H1 (cell line): ENCODE measurements around the gene ZNF423. TPM values are rescaled to one million over a fixed set of nuclear protein-coding genes. Genes with fewer than 3 reads are reported as not detected.

Experiments used
- CTCF ChIA-PET: fragments of 300-600 bp; sonication (Branson Sonifier 250); formaldehyde crosslinking; loops from one replicate; lab custom pipeline; 2021; ENCODE audit not compliant: partially characterized antibody; lab: Charles Lee
- POLR2A ChIA-PET: fragments of 300-600 bp; sonication (Branson Sonifier 250); formaldehyde crosslinking; loops from one replicate; lab custom pipeline; 2021; ENCODE audit warnings: inconsistent platforms; ENCODE audit not compliant: partially characterized antibody; lab: Charles Lee
- DNase-seq, 2 experiments: peaks; one replicate each; pipeline versions ENCODE4 v3.0.0 to v3.0.0-alpha.2; 2010 to 2022; ENCODE audit warnings: low spot score in 2 of 2, low read depth in 1 of 2, mixed read lengths in 1 of 2
- FAIRE-seq: peaks from 2 replicates; lab custom pipeline; 2011; peaks lifted over from hg19 to GRCh38; lab: Jason Lieb, UNC
- H2AFZ ChIP-seq: 2 replicates; pipeline ENCODE4 v1.8.1; 2012; ENCODE audit warnings: low read length, inconsistent platforms
- H2AK5ac ChIP-seq: 2 replicates; pipeline ENCODE4 v1.6.1; 2013; ENCODE audit warnings: low read depth, low read length
- H2BK120ac ChIP-seq: replicated peaks from 2 replicates; pipeline ENCODE3; 2013; ENCODE audit warnings: low read depth, low read length, inconsistent platforms
- H2BK12ac ChIP-seq: 2 replicates; pipeline ENCODE4 v1.6.1; 2013; ENCODE audit warnings: low read depth, low read length
- H2BK15ac ChIP-seq: 2 replicates; pipeline ENCODE4 v1.6.1; 2013; ENCODE audit warnings: low read length
- H2BK20ac ChIP-seq: 2 replicates; pipeline ENCODE4 v1.6.1; 2013; ENCODE audit warnings: low read length
- H2BK5ac ChIP-seq: 2 replicates; pipeline ENCODE4 v1.6.1; 2013; ENCODE audit warnings: low read depth, low read length
- H3K14ac ChIP-seq: 2 replicates; pipeline ENCODE4 v1.6.1; 2013; ENCODE audit warnings: inconsistent platforms; ENCODE audit not compliant: insufficient read length
- H3K18ac ChIP-seq: 2 replicates; pipeline ENCODE4 v1.6.1; 2013; ENCODE audit warnings: low read length; ENCODE audit errors: extremely low read depth
- H3K23ac ChIP-seq: 2 replicates; pipeline ENCODE4 v1.6.1; 2013; ENCODE audit warnings: inconsistent platforms; ENCODE audit not compliant: insufficient read length
- H3K23me2 ChIP-seq: 2 replicates; pipeline ENCODE4 v1.6.1; 2013; ENCODE audit warnings: low read depth, low read length
- H3K27ac ChIP-seq: 2 replicates; pipeline ENCODE4 v1.6.1; 2011; ENCODE audit warnings: low read depth, low read length, inconsistent platforms
- H3K27me3 ChIP-seq, 4 experiments: replicated peaks in 1 of 4; 1 replicate in 1 of 4; 2 replicates in 3 of 4; pipeline versions ENCODE4 v1.6.1 to v1.8.1; 2011 to 2013; ENCODE audit warnings: low read length in 3 of 4, mild to moderate bottlenecking in 3 of 4, inconsistent platforms in 2 of 4, mixed read lengths in 2 of 4, moderate library complexity in 1 of 4; ENCODE audit not compliant: control insufficient read depth in 3 of 4, insufficient read depth in 3 of 4; ENCODE audit errors: extremely low read depth in 1 of 4
- H3K36me3 ChIP-seq, 4 experiments: 2 replicates each; pipeline versions ENCODE4 v1.6.1 to v1.8.1; 2011 to 2013; ENCODE audit warnings: mild to moderate bottlenecking in 4 of 4, low read length in 3 of 4, moderate library complexity in 2 of 4, control low read depth in 1 of 4, inconsistent platforms in 1 of 4; ENCODE audit not compliant: insufficient read depth in 4 of 4, control insufficient read depth in 2 of 4
- H3K4ac ChIP-seq: replicated peaks from 2 replicates; pipeline ENCODE3; 2013; ENCODE audit warnings: low read length, low read depth, mixed read lengths, inconsistent platforms; ENCODE audit not compliant: insufficient read length
- H3K4me1 ChIP-seq, 4 experiments: replicated peaks in 1 of 4; 1 replicate in 1 of 4; 2 replicates in 3 of 4; pipeline versions ENCODE4 v1.6.1 to v1.8.1; 2011 to 2013; ENCODE audit warnings: low read length in 3 of 4, inconsistent platforms in 2 of 4, mixed read lengths in 1 of 4; ENCODE audit not compliant: insufficient read depth in 4 of 4, control insufficient read depth in 3 of 4
- H3K4me2 ChIP-seq, 2 experiments: 2 replicates each; pipeline versions ENCODE4 v1.6.1 to v1.8.1; 2011 to 2013; ENCODE audit warnings: low read depth in 2 of 2, low read length in 2 of 2, control low read depth in 1 of 2, inconsistent platforms in 1 of 2, mild to moderate bottlenecking in 1 of 2; ENCODE audit not compliant: insufficient read depth in 1 of 2
- H3K4me3 ChIP-seq, 4 experiments: fragments of 200-600, 300-600 bp in 1 of 4; sonication (generic), shearing (Covaris generic), sonication (Bioruptor Twin) in 1 of 4; 2 replicates each; pipeline versions ENCODE4 v1.5.1 to v1.8.1; 2011 to 2016; ENCODE audit warnings: low read length in 4 of 4, low read depth in 3 of 4, control low read depth in 2 of 4, inconsistent platforms in 2 of 4, mild to moderate bottlenecking in 2 of 4, mixed read lengths in 1 of 4, moderate library complexity in 1 of 4; ENCODE audit not compliant: insufficient read depth in 2 of 4; ENCODE audit errors: extremely low read depth in 1 of 4
- H3K56ac ChIP-seq: replicated peaks from 2 replicates; pipeline ENCODE3; 2013; ENCODE audit warnings: low read depth, mild to moderate bottlenecking, mixed read lengths, low read length, inconsistent platforms; ENCODE audit not compliant: insufficient read length
- H3K79me1 ChIP-seq: 2 replicates; pipeline ENCODE4 v1.6.1; 2013; ENCODE audit warnings: low read depth, low read length, control low read depth
- H3K79me2 ChIP-seq, 2 experiments: 2 replicates each; pipeline versions ENCODE4 v1.6.1 to v1.8.1; 2012 to 2013; ENCODE audit warnings: low read length in 2 of 2, mild to moderate bottlenecking in 2 of 2, inconsistent platforms in 1 of 2; ENCODE audit not compliant: insufficient read depth in 2 of 2, control insufficient read depth in 1 of 2
- H3K9ac ChIP-seq, 4 experiments: replicated peaks in 1 of 4; 1 replicate in 1 of 4; 2 replicates in 3 of 4; pipeline versions ENCODE4 v1.6.1 to v1.8.1; 2011 to 2013; ENCODE audit warnings: low read depth in 3 of 4, low read length in 3 of 4, control low read depth in 2 of 4, mild to moderate bottlenecking in 2 of 4, moderate library complexity in 2 of 4, inconsistent platforms in 1 of 4; ENCODE audit errors: extremely low read depth in 1 of 4
- H3K9me3 ChIP-seq, 2 experiments: 2 replicates each; pipeline versions ENCODE4 v1.6.1 to v1.8.1; 2012 to 2013; ENCODE audit warnings: mild to moderate bottlenecking in 2 of 2, moderate library complexity in 2 of 2, control low read depth in 1 of 2, inconsistent platforms in 1 of 2, low read depth in 1 of 2, low read length in 1 of 2, mixed read lengths in 1 of 2; ENCODE audit not compliant: insufficient read depth in 2 of 2
- H4K20me1 ChIP-seq, 2 experiments: replicated peaks in 1 of 2; 2 replicates each; pipeline versions ENCODE3 to v1.8.1; 2011 to 2013; ENCODE audit warnings: inconsistent platforms in 2 of 2, low read length in 2 of 2, mild to moderate bottlenecking in 1 of 2; ENCODE audit not compliant: insufficient read depth in 2 of 2, control insufficient read depth in 1 of 2
- H4K5ac ChIP-seq: 2 replicates; pipeline ENCODE4 v1.6.1; 2013; ENCODE audit warnings: low read length, low read depth, mixed read lengths, inconsistent platforms; ENCODE audit not compliant: insufficient read length
- H4K8ac ChIP-seq: 2 replicates; pipeline ENCODE4 v1.8.0; 2013; ENCODE audit warnings: mild to moderate bottlenecking, moderate library complexity, low read length, inconsistent platforms; ENCODE audit not compliant: insufficient read depth; ENCODE audit errors: extremely low read depth
- H4K91ac ChIP-seq: replicated peaks from 2 replicates; pipeline ENCODE3; 2013; ENCODE audit warnings: low read length, mixed read lengths, inconsistent platforms; ENCODE audit not compliant: insufficient read length
- CBX8 ChIP-seq: fragments of 300-800, 300-1000 bp; sonication (generic); IDR thresholded peaks from 2 replicates; pipeline ENCODE4 v1.7.1; 2016; ENCODE audit warnings: low read depth, low read length, borderline replicate concordance
- CEBPB ChIP-seq: IDR thresholded peaks from 2 replicates; pipeline ENCODE4 v1.6.1; 2012; ENCODE audit warnings: low read depth, low read length
- CREB1 ChIP-seq: IDR thresholded peaks from 2 replicates; pipeline ENCODE4 v1.6.1; 2012; ENCODE audit warnings: inconsistent platforms
- EP300 ChIP-seq, 2 experiments: IDR thresholded peaks; 1 replicate in 1 of 2; 2 replicates in 1 of 2; pipeline ENCODE4 v1.6.1; 2011 to 2012; ENCODE audit warnings: low read depth in 2 of 2, low read length in 2 of 2, mild to moderate bottlenecking in 2 of 2, borderline replicate concordance in 1 of 2, inconsistent platforms in 1 of 2, moderate library complexity in 1 of 2
- FOSL1 ChIP-seq: IDR thresholded peaks from 2 replicates; pipeline ENCODE4 v1.6.1; 2011; ENCODE audit warnings: mild to moderate bottlenecking, low read depth, low read length, moderate library complexity; ENCODE audit not compliant: insufficient read depth
- NRF1 ChIP-seq: IDR thresholded peaks from 2 replicates; pipeline ENCODE4 v1.6.1; 2011; ENCODE audit warnings: mild to moderate bottlenecking, low read depth, low read length, improper control_type of control experiment
- RAD21 ChIP-seq, 2 experiments: IDR thresholded peaks in 1 of 2; conservative IDR thresholded peaks in 1 of 2; 2 replicates each; pipeline ENCODE4 v1.6.1; 2011; ENCODE audit warnings: low read depth in 2 of 2, low read length in 2 of 2, improper control_type of control experiment in 1 of 2, inconsistent platforms in 1 of 2, mild to moderate bottlenecking in 1 of 2, moderate library complexity in 1 of 2
- RNF2 ChIP-seq: fragments of 200-900, 300-1000 bp; sonication (generic); IDR thresholded peaks from 2 replicates; pipeline ENCODE4 v1.7.1; 2016; ENCODE audit warnings: borderline replicate concordance, low read depth, mild to moderate bottlenecking, antibody characterized with exemption, low read length; ENCODE audit not compliant: poor library complexity, severe bottlenecking; ENCODE audit errors: missing control alignments
- SP2 ChIP-seq: IDR thresholded peaks from 2 replicates; pipeline ENCODE4 v1.6.1; 2012; ENCODE audit warnings: mild to moderate bottlenecking, low read length, inconsistent platforms
- SUZ12 ChIP-seq: fragments of 200-600 bp; sonication (generic); IDR thresholded peaks from 2 replicates; pipeline ENCODE4 v1.6.1; 2012; ENCODE audit warnings: mild to moderate bottlenecking, inconsistent platforms, low read length, moderate library complexity, mixed read lengths
- TAF7 ChIP-seq: optimal IDR thresholded peaks from 2 replicates; pipeline ENCODE3; 2011; ENCODE audit warnings: low read depth, mild to moderate bottlenecking, inconsistent platforms, low read length, moderate library complexity, borderline replicate concordance
- WGBS, 2 experiments: shearing (Covaris generic) in 1 of 2; methylation state at CpG; one replicate each; pipeline versions ENCODE4 v1.1.6 to v1.1.7; 2013 to 2015; ENCODE audit warnings: low lambda C conversion rate in 2 of 2, mixed read lengths in 2 of 2, inconsistent platforms in 1 of 2, low coverage in 1 of 2, missing lambda C conversion rate in 1 of 2; ENCODE audit not compliant: insufficient replicate concordance in 2 of 2, insufficient coverage in 1 of 2, insufficient read length in 1 of 2; ENCODE audit errors: extremely low coverage in 1 of 2, missing lambda C conversion rate in 1 of 2; 5-methylcytosine and 5-hydroxymethylcytosine counted together
- polyA plus RNA-seq, 7 experiments: library from polyadenylated mRNA; depleted of rRNA in 3 of 7; stranded (reverse) in 5 of 7; unstranded in 2 of 7; fragments of >200 nt in 5 of 7; fragments of 200-250 nt in 2 of 7; gene quantifications; 1 replicate in 5 of 7; 2 replicates in 1 of 7; 4 replicates in 1 of 7; pipeline versions ENCODE4 v1.2.1 to v1.2.3, GENCODE V29; 2011 to 2013; ENCODE audit warnings: missing spikeins in 2 of 7, mixed read lengths in 2 of 7
- total RNA-seq: library from RNA; stranded (reverse); fragmentation: NEBNext Ultra II Directional; extraction: Animal tissue kit (Norgen Biotek cat#: 25700); gene quantifications from 2 replicates; pipeline ENCODE4 v1.2.1, GENCODE V29; 2021
- TF ChIP-seq, protein P1 (sequence below): IDR thresholded peaks from 2 replicates; pipeline ENCODE4 v1.6.1; 2012; ENCODE audit warnings: inconsistent platforms

Gene ZNF423
- total and polyA plus RNA-seq, 2 of the 8 experiments (the other 6 are each of a cell fraction or from before 2014, with no cell fraction given), result 38.2 to 52.3 TPM

DNA sequence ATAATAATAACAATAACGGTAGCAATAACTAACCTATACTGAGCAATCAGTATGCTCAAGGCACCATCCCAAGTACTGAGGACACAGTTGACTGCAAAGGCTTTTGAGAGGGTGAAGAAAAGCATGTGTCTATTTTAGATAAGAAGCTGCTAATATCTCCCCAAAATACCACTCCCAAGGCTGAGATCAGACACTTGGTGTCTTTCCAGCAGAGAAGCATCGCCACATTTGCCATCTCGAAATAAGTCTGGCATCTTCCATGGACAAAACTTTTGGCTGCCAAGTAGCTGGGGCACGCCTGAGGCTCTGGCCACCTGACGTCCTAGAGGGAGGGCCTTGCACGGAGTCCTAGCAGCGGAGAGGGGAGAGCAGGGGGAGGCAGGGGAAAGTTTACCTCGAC, 39.0 kb downstream of the ZNF423 start:
- peaks cover 0 to 3% (median 0%) of the 10 kb centered on the region in 4 experiments; a peak in 1 of 8 replicates for H3K36me3 ChIP-seq
- H4K20me1 ChIP-seq, result peaks cover 0 to 4% of the 10 kb centered on the region in 2 experiments
- H2AK5ac ChIP-seq, result no peak overlapping the region
- peaks cover 0 to 46% of the 10 kb centered on the region in 2 experiments; a peak in 2 of 4 replicates for H3K79me2 ChIP-seq
- FAIRE-seq (no peak), DNase-seq (no peak)
- no peak overlapping the region for H3K4me2 ChIP-seq
- H3K9me3 ChIP-seq, result no peaks in the 10 kb centered on the region
- no peak overlapping the region for H3K27ac ChIP-seq
- H2AFZ ChIP-seq, result no peak overlapping the region
- no peak overlapping the region for H3K14ac ChIP-seq
- H3K4me1 ChIP-seq, result peaks cover 2 to 15% (median 10%) of the 10 kb centered on the region in 4 experiments
- H3K18ac ChIP-seq, result no peak overlapping the region
- H3K4ac ChIP-seq, result no peak overlapping the region
- no peak overlapping the region for H4K8ac ChIP-seq
- no peak overlapping the region for H2BK12ac ChIP-seq
- peaks cover 3% of the 10 kb centered on the region; the same call in 1 of the 2 replicates for H3K23me2 ChIP-seq
- no peak overlapping the region for H2BK5ac ChIP-seq
- H3K23ac ChIP-seq, result no peak overlapping the region
- ChIA-PET POLR2A (interaction anchor here (1.6 kb wide), 1 partner anchor 18 kb away, joined by 4 read pairs; no protein-coding TSS in a partner anchor), CTCF (interaction anchor here (1.0 to 1.3 kb wide), 3 partner anchors 33 to 261 kb away, joined by 3 read pairs; no protein-coding TSS in a partner anchor)
- H2BK15ac ChIP-seq, result no peak overlapping the region
- no peak overlapping the region for H3K4me3 ChIP-seq
- 91% methylated on average over 8 of the region's 8 CpGs; no CpG with 5 or more reads in 1 of the 2 experiments for WGBS, 2 experiments
- H3K9ac ChIP-seq, result no peak overlapping the region
- no peak overlapping the region for H3K56ac ChIP-seq
- H2BK20ac ChIP-seq, result no peak overlapping the region
- peaks cover 5% of the 10 kb centered on the region for H3K79me1 ChIP-seq
- H4K91ac ChIP-seq, result no peak overlapping the region
- H3K27me3 ChIP-seq, result no peaks in the 10 kb centered on the region
- H2BK120ac ChIP-seq, result no peak overlapping the region
- H4K5ac ChIP-seq, result no peak overlapping the region
- TF ChIP-seq FOSL1 (no peak), EP300 (IDR thresholded peaks at IDR 0.05; ENCODE audit: borderline replicate concordance in 1 of 2, low read depth in 2 of 2, low read length in 2 of 2) (no peak), CBX8 (no peak), SUZ12 (no peak), TAF7 (no peak), CREB1 (no peak), CEBPB (no peak), NRF1 (no peak), RAD21 (IDR thresholded peaks at IDR 0.05 in 1 of 2, conservative IDR thresholded peaks at IDR 0.05 in 1 of 2; ENCODE audit: low read depth in 2 of 2, low read length in 2 of 2) (no peak), RNF2 (no peak), SP2 (no peak)
- TF ChIP-seq, protein P1, sequence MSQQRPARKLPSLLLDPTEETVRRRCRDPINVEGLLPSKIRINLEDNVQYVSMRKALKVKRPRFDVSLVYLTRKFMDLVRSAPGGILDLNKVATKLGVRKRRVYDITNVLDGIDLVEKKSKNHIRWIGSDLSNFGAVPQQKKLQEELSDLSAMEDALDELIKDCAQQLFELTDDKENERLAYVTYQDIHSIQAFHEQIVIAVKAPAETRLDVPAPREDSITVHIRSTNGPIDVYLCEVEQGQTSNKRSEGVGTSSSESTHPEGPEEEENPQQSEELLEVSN, result no peak
